Effector CD4-positive, alpha-beta T cell (primary cell): Measurements from ENCODE around the gene AARSD1.
"Not testable (repeated sequence)": the region's sequence is repeated elsewhere in the genome, so short reads cannot be mapped to it uniquely, and the experiment has no call there.

Experiments
- DNase-seq: peaks from one replicate; pipeline ENCODE4 v3.0.0-alpha.2; 2020
- total RNA-seq: gene quantifications from one replicate; lab custom pipeline; 2026; lab: John Stamatoyannopoulos, UW

AARSD1 gene, protein sequence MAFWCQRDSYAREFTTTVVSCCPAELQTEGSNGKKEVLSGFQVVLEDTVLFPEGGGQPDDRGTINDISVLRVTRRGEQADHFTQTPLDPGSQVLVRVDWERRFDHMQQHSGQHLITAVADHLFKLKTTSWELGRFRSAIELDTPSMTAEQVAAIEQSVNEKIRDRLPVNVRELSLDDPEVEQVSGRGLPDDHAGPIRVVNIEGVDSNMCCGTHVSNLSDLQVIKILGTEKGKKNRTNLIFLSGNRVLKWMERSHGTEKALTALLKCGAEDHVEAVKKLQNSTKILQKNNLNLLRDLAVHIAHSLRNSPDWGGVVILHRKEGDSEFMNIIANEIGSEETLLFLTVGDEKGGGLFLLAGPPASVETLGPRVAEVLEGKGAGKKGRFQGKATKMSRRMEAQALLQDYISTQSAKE
- total RNA-seq: 4.1 reads per million, percentile 16 among the genes with 10 or more reads in this experiment

GRCh38 chr17:42964161-42964932 lies at the start of gene AARSD1:
Gene AARSD1, minus strand, starts transcription at chr17:42964454. Its CDS starts 14 bp downstream, at chr17:42964440.
- DNase-seq: peak; percentile 87

DNA sequence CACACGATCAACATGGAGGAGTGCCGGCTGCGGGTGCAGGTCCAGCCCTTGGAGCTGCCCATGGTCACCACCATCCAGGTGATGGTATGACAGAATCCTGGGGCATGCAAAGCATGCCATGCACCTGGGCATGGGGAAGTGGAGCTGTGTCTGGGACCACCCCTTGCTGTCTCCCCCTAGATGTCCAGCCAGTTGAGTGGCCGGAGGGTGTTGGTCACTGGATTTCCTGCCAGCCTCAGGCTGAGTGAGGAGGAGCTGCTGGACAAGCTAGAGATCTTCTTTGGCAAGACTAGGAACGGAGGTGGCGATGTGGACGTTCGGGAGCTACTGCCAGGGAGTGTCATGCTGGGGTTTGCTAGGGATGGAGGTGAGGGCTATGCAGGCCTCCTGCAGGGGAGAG lies 49.0 kb upstream of the AARSD1 start:
- no peak for DNase-seq

- DNase-seq: no peak
Observed at GRCh38 chr17:43011728-43012472, 47.6 kb upstream of the AARSD1 start.

GRCh38 chr17:43010667-43011308 lies 46.5 kb upstream of the AARSD1 start:
- DNase-seq: no peak

DNA sequence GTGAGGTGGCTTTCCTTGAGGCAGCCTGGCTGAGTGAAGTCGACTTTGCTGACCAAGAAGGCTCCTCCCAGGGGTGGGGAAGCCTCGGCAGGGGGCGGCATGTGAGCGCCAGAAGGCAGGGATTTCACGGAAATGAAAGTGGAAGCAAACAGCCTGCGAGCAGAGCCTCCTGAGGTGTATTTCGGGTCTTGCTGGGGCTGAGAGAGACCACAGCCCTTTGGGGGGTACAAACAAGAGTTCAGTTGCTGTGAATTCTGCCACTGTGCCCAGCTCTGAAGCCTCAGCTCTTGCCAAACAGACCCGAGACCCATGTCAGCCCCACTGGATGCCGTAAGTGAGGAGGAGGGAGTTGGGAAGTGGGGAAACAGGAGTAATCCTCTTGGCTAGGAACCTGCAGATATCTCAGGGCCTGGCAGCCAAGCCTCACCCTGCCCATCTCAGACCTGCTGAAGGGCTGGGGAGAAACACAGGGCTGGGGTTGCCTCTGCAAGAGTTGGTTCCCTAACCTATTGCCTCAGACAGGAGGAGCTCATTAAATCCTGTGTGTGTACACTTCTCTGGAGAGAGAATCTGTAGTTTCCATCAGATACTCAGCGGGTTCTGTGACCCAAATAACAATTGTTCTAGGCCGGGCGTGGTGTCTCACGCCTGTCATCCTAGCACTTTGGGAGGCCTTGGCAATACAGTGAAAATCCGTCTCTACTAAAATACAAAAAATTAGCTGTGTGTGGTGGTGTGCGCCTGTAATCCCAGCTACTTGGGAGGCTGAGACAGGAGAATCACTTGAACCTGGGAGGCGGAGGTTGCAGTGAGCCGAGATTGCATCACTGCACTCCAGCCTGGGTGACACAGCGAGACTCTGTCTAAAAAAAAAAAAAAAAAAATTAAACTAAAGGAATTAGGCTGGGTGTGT lies 42.6 kb upstream of the AARSD1 start, which contains the start of gene IFI35:
IFI35 (plus strand) TSS at position 146 of the 913 bp plus-strand sequence; CDS start at position 310, 164 bp downstream.
- peak; percentile 78 for DNase-seq

GRCh38 chr17:43003542-43004172 lies 39.4 kb upstream of the AARSD1 start:
- DNase-seq: no peak

DNA sequence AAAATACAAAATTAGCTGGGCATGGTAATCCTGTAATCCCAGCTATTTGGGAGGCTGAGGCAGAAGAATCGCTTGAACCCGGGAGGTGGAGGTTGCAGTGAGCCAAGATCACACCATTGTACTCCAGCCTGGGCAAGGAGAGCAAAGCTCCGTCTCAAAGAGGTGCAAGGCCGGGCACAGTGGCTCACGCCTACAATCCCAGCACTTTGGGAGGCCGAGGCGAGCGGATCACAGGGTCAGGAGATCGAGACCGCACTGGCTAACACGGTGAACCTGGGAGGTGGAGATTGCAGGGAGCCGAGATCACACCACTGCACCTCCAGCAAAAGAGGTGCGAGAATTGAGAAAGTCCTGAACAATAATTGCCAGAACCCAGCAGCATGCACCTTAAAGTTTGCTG lies 36.6 kb upstream of the AARSD1 start:
- not testable (repeated sequence) for DNase-seq

GRCh38 chr17:42999003-42999525 lies 34.8 kb upstream of the AARSD1 start:
- DNase-seq: no peak

DNA sequence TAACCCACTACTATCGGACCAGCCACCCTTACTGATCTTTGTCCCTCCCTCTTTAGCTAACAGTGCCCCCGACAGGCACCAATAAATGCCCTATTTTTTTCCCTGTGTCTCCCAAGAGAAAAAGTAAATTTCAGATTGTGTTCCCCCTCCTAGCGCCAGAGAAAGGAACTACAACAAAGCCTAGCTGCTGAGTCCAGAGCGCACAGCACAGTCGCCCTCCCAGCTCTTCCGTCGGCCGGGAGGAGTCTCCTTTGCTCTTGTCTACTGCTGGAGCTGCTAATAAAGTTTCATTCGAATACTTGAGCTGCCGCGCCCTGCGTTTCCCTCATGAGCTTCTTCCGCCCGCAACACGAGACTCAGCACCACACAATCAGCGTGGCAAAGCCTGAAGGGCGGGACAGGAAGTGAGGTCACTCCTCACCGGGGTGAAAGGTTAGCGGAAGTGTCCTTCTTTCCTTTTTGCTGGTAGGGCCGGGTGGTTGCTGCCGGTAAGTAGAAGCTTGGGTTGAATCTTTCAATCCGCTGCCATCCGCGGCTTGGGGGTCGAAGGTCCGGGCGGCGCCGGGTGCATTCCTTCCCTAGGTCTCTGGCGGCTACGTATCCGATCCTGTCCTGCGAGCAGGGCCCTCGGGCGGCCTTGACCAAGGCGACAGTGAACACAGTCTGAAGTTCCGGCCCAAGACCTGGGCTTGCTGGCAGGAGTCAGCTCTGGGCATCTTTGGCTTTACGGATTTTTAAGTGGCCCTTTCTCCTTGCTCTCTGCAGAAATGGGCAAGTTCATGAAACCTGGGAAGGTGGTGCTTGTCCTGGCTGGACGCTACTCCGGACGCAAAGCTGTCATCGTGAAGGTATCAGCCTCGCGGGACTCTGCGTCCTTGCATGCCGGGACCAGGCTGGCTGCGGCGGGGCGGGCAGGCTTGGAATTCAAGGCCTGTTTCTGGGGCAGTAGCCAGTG lies 34.0 kb upstream of the AARSD1 start, which contains the start of gene RPL27:
RPL27 (plus strand) TSS at position 436 of the 955 bp plus-strand sequence; CDS start at position 768, 332 bp downstream.
- DNase-seq: peak; percentile 95

DNA sequence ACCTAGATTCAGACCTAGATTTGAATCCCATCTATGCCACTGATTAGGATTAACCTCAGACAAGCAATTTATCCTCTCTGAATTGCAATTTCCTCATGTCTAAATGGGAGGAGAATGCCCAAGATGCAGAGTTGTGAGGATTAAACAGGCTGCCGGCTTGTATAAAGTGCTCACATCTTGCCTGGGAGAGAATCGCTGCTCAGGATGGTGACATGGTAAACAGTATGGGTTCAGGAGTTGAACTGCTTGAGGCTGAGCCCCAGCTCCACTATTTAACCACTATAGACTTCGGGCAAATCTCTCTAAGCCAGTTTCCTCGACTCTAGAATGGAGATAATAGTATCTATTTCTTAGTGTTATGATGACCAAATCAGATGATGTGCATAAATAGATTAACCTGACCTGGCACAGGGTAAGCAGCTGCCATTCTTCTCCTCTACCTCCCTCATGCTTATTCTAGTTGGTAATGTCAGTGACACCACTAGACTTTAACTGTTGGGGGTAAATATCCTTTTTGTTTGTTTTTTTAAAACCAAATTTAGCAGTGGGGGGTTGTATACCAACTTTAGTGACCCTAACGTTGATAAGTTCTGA lies 33.2 kb upstream of the AARSD1 start:
- no peak for DNase-seq

DNA sequence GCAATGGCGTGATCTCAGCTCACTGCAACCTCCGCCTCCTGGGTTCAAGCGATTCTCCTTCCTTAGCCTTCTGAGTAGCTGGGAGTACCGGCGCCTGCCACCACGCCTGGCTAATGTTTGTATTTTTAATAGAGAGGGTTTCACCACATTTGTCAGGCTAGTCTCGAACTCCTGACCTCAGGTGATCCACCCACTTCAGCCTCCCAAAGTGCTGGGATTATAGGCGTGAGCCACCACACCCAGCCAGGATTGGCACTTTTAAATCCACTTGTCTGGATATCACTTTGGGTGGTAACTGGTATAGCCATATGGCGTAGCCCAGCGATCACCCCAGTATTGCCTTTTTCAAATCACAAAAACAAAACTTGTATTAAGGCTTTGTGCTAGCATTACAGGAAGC lies 29.7 kb upstream of the AARSD1 start:
- not testable (repeated sequence) for DNase-seq

GRCh38 chr17:42992872-42993271 lies 28.6 kb upstream of the AARSD1 start:
- DNase-seq: no peak

DNA sequence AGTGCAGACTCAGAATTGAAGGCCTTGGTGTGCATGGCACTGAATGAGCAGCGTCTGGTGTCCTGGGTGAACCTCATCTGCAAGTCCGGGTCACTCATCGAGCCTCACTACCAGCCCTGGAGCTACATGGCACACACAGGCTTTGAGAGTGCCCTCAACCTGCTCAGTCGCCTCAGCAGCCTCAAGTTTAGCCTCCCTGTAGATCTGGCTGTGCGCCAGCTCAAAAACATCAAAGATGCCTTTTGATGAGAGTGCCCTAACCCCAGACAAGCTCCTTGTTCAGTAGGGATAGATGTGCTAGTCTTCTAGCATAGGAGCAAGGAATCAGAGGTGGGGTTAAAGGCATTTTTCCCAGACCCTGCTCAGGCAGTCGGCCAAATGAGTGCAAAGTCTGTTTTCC lies 27.2 kb upstream of the AARSD1 start:
- DNase-seq: no peak

- DNase-seq: no peak
Observed at GRCh38 chr17:42989726-42990652, 25.7 kb upstream of the AARSD1 start.

DNA sequence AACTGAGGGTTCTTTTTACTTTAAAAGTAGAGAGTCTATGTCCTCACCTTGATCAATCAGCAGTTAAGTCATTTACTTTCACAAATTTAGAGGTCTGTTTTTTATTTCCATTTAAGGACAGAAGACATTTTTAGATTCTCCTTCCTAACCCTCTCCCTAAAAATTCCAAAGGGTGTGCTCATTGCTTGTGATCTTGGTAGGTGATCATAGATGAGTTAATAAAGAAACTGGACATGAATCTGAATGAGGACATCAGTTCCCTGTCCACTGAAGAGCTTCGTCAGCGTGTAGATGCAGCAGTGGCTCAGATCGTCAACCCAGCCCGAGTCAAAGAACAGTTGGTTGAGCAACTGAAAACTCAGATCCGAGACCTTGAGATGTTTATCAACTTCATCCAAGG lies 24.9 kb upstream of the AARSD1 start:
- DNase-seq: no peak

GRCh38 chr17:42985225-42985624 lies 21.0 kb upstream of the AARSD1 start:
- no peak for DNase-seq

DNA sequence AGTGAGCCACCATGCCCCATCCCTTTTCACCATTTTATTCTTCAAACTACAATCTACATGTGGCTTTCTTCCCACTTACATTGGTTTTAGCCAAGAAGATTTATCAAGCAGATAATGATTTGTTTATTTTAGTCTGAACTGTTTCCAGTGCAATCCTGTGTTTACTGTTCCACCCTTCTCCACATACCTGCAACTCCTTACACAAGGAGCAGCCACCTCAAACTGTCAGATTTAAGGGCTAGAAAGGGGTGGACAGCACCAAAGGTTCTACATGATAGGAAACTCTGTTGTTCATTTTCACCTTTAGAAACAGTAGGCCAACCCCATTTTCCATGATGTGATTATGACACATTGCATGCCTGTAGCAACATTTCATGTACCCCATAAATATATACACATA lies 18.0 kb upstream of the AARSD1 start:
- no peak for DNase-seq
